Measurements from ENCODE around the gene NOX5. TPM values are rescaled to one million over a fixed set of nuclear protein-coding genes. Genes with fewer than 3 reads are reported as not detected.

Gene NOX5
- total and polyA plus RNA-seq, 2 of the 13 experiments (the other 11 are each of a cell fraction or from before 2014, with no cell fraction given): not detected

DNA sequence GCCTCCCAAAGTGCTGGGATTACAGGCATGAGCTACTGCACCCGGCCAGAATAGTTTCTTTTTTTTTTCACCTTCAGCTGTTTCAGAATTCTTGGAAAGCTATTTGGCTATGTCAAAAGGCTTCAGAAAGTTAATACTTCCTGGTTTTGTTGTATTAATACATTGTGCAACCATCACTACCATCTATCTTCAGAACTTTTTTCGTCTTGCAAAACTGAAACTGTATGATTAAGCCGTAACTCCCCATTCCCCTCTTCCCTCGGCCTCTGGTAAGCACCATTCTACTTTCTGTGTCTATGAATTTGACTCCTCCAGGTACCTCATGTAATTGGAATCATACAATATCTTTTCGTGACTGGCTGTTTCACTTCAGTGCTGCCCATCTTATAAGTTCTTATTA, 5.2 kb upstream of the NOX5 start:
- H3K9ac ChIP-seq (ENCODE audit: insufficient read depth, low read depth, low read length): no peak overlapping the region
- peaks cover 22% of the 10 kb centered on the region for H3K9me3 ChIP-seq (ENCODE audit: low read length)
- no peak overlapping the region for H2AFZ ChIP-seq (ENCODE audit: low read length)
- POLR2A ChIA-PET: no interaction called here
- H3K4me3 ChIP-seq (replicated peaks in 1 of 3; ENCODE audit: insufficient read depth in 1 of 3, low read depth in 2 of 3, low read length in 3 of 3): no peak overlapping the region
- no peak for FAIRE-seq
- 0 out of 5 replicates have a peak, but pooled peaks cover 0 to 3% of the 10 kb centered on the region in 2 experiments for H3K27me3 ChIP-seq (ENCODE audit: control insufficient read depth in 1 of 2, insufficient read depth in 2 of 2, low read length in 2 of 2)
- 41% methylated on average over 5 of the region's 5 CpGs for WGBS (ENCODE audit: low lambda C conversion rate)
- no peaks in the 10 kb centered on the region; the same call in 1 of the 2 replicates for H4K20me1 ChIP-seq (ENCODE audit: insufficient read depth, low read length)
- no peak for DNase-seq (ENCODE audit: low spot score)
- BruUV-seq (replicated peaks): no TSS peak
- in situ Hi-C loops (cut with HindIII; ENCODE audit: extremely low pct_ligation_motif_present, low pct_unique_long_range_greater_than_20kb): no loop called here
- ATAC-seq: no peak
- H3K4me1 ChIP-seq (ENCODE audit: insufficient read depth, low read length): peaks cover 22% of the 10 kb centered on the region
- H3K4me2 ChIP-seq (ENCODE audit: low read depth, low read length): no peak overlapping the region
- H3K36me3 ChIP-seq (replicated peaks in 1 of 2; ENCODE audit: control insufficient read depth in 1 of 2, insufficient read depth in 2 of 2, low read length in 2 of 2): no peaks in the 10 kb centered on the region
- CTCF ChIA-PET (ENCODE audit: low intra/inter-chr PET ratio, low total read pairs): no interaction called here
- no peak for TF ChIP-seq STAG1 (CRISPR knock-in tag; IDR thresholded peaks at IDR 0.05)
- TF ChIP-seq, protein P1, sequence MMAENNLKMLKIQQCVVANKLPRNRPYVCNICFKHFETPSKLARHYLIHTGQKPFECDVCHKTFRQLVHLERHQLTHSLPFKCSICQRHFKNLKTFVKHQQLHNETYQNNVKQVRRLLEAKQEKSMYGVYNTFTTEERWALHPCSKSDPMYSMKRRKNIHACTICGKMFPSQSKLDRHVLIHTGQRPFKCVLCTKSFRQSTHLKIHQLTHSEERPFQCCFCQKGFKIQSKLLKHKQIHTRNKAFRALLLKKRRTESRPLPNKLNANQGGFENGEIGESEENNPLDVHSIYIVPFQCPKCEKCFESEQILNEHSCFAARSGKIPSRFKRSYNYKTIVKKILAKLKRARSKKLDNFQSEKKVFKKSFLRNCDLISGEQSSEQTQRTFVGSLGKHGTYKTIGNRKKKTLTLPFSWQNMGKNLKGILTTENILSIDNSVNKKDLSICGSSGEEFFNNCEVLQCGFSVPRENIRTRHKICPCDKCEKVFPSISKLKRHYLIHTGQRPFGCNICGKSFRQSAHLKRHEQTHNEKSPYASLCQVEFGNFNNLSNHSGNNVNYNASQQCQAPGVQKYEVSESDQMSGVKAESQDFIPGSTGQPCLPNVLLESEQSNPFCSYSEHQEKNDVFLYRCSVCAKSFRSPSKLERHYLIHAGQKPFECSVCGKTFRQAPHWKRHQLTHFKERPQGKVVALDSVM (CRISPR knock-in tag; IDR thresholded peaks at IDR 0.05): no peak
- no peak for TF ChIP-seq ZFP37 (CRISPR knock-in tag; IDR thresholded peaks at IDR 0.05; ENCODE audit: borderline replicate concordance)
- no peak for TF ChIP-seq YY1 (IDR thresholded peaks at IDR 0.05; ENCODE audit: insufficient read depth, insufficient replicate concordance, low read depth, low read length)
- TF ChIP-seq PHF20 (CRISPR knock-in tag; IDR thresholded peaks at IDR 0.05): no peak
- no peak for TF ChIP-seq ZBTB21 (CRISPR knock-in tag; IDR thresholded peaks at IDR 0.05)
- TF ChIP-seq, protein P2, sequence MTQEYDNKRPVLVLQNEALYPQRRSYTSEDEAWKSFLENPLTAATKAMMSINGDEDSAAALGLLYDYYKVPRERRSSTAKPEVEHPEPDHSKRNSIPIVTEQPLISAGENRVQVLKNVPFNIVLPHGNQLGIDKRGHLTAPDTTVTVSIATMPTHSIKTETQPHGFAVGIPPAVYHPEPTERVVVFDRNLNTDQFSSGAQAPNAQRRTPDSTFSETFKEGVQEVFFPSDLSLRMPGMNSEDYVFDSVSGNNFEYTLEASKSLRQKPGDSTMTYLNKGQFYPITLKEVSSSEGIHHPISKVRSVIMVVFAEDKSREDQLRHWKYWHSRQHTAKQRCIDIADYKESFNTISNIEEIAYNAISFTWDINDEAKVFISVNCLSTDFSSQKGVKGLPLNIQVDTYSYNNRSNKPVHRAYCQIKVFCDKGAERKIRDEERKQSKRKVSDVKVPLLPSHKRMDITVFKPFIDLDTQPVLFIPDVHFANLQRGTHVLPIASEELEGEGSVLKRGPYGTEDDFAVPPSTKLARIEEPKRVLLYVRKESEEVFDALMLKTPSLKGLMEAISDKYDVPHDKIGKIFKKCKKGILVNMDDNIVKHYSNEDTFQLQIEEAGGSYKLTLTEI (CRISPR knock-in tag; conservative IDR thresholded peaks at IDR 0.05): no peak
- TF ChIP-seq ARID2 (CRISPR knock-in tag; IDR thresholded peaks at IDR 0.05; ENCODE audit: borderline replicate concordance): no peak
- TF ChIP-seq NFIB (CRISPR knock-in tag; IDR thresholded peaks at IDR 0.05; ENCODE audit: borderline replicate concordance): no peak
- no peak for TF ChIP-seq ELF3 (CRISPR knock-in tag; IDR thresholded peaks at IDR 0.05)
- no peaks in the 10 kb centered on the region for H3K79me2 ChIP-seq (ENCODE audit: insufficient read depth, low read length)
- H3K27ac ChIP-seq (ENCODE audit: extremely low read length, insufficient read depth, low read length): no peak overlapping the region
- intact Hi-C loops (cut with micrococcal nuclease; ENCODE audit: unreplicated experiment): no loop called here
